Middle frontal gyrus (tissue), 1 donor: Measurements from ENCODE around the gene CASP6.

Experiments used
- DNase-seq: peaks from one replicate; pipeline ENCODE4 v3.0.0-alpha.2; 2015; ENCODE audit warnings: low spot score; ENCODE audit errors: extremely low spot score

The CASP6 gene

DNA sequence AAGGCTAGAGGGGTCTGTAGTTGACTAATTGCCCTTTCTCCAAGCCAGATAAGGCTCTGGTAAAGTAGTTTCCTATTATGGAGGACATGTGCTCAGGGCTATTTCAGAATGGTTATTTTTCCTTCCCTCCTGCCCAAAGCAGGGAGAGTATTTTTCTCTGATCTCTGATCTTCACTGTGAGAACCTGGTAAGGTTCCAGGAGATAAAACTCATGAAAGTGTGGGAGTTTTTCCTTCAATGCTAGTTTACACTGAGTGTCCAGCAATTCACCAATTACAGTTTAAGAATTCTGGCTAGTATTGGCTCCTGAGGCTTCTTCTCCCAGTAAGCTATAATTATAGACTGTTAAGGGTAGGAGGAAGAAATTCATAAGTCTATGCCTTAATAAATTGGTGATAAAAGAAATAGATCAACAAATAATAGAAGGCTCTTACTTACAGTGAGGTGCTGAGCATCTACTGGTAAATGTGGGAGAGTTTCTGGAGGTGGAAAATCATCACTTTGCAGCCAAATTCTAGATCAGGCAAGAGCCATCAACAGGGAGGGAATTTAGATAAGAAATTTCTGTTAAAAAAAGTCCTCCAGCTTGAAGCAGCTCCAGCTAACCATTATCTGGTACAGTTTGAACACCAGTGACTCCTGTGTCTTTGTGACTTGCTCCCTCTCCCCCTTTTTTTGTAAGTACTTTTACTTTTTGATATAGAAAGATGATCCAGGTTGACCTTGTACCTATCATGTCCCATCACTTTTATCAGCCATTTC is 30.9 kb downstream of the CASP6 start:
- no peak for DNase-seq

DNA sequence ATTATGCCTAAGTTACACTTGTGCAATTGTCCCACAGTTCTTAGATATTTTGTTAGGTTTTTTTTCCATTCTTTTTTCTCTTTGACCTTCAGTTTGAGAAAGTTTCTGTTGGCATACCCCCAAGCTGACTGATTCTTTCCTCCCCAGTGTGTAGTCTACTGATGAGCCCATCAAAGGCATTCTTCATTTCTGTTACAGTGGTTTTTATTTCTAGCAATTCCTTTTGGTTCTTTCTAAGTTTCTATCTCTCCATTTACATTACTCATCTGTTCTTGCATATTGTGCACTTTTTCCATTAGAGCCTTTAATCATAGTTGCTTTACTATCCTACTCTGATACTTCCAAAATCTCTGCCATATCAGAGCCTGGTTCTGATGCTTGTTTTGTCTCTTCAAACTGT is 31.9 kb downstream of the CASP6 start:
- no peak for DNase-seq

DNA sequence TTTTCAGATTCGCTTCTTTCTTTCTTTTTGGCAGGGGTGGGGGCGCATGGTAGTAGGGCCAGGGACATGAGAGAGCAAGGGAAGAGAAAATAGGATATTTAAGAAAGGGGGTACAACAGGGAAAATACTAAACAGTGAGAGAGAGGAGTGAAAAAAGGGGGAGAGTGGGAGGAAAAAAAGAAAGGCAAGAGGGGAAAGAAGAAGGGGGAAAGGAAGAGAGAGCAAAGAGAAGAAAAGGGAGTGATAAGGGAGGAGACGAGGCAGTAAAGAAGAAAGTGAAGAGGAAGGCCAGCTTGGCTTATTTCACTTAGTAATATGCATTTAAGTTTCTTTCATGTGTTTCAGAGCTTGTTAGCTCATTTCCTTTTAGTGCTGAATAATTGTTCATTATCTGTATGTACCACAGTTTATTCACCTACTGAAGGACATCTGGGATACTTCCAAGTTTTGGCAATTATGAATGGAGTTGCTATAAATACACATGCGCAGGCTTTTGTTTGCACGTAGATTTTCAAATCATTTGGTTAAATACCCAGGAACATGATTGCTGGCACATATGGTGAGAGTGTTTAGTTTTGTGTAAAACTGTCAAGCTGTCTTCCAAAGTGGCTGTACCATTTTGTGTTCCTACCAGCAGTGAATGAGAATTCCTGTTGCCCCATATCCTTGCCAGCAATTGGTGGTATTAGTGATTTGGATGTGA is 37.3 kb downstream of the CASP6 start:
- DNase-seq, result no peak

DNA sequence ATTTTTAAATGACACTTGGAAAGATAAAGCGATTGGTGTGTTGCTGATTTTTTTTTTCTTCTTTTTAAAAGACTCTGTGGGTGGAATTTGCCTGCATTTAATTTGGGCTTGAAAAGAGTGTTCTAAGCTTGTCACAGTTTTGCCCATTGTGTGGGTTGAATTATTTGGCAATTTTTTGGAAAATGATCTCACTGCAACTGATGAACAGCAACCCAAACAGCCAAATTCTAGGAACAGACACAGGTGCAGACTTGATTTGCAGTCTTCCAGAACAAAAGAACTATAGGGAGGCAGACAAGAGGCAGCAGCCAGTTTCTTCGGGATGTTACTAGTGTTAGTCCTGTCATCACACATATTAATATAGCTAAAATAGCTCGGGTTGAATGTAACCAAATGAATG is 40.5 kb downstream of the CASP6 start:
- DNase-seq, result no peak

DNA sequence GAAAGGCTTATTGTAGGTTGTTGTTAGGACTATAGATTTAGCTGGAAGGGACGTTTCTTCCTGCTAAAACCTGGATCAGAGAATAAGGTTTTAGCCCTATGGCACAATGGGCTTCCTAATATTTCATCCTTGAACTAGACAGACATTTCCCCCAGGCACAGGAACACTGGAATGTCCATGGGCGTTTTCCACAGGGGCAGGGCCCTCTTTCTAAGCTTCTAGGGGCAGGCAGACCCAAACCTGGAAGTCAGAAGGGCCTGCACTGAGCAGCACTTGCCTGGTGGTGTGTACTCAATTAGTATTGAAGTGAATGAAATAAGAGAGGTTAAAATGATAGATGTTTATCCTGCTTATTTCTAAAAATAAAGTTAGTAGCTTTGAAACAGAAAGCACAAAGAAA is 41.1 kb downstream of the CASP6 start:
- no peak for DNase-seq

DNA sequence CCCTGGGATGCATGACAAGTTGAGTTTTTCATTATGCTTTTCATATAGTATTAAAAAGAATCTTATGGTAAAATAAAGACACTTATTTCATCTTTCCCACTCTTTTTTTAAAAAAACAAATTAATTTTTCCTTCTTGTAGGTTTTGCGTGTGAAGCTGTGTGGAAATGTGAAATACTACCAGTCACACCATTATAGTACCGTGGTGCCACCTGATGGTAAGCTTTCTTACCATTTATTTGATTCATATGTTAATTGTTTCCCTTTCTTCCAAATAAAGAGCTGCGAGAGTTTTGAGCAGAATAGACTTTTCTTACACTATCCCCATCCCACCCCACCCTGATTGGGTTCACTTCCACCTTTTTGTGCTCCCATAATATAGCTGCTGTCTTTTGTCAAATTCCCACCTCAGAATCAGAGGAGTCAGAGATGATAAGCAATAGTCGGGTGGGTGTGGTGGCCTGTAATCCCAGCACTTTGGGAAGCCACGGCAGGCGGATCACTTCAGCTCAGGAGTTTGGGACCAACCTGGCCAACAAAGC is 44.3 kb downstream of the CASP6 start:
- DNase-seq, result no peak

DNA sequence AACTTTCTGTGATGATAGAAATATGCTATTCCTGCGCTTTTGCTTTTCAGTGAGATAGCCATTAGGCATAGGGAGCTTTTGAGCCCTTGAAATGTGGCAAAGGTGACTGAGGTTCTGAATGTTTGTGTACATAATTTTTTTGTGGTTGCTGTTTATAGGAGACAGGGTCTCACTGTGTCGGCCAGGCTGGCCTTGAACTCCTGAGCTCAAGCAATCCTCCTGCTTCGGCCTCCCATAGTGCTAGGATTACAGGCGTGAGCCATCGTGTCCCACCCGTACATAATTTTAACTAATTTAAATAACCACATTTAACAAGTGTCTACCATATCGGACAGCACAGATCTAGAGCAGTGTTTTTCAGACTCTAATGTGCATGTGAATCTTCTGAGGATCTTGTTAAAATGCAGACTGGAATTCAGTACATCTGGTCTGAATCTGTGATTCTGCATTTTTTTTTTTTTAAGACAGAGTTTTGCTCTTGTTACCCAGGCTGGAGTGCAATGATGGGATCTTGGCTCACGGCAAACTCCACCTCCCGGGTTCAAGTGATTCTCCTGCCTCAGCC is 45.3 kb downstream of the CASP6 start:
- DNase-seq, result no peak

DNA sequence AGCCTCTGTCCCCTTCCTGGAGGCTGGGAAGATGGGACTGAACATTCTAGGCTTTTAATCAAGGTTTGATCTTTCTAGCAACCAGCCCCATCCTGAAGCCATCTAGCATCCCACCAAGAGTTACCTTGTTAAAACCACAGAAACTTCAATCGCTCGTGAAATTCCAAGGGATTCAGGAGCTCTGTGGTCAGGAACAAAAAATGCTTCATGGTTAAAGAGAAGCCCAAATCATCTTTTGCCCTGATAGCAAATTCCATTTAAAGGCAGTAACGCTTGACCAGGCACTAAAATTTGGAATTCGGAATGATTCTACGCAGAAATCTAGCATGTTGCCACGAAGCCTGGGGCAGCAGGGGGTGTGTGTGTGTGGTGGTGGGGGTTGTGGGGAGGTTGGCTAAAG is 47.8 kb downstream of the CASP6 start:
- no peak for DNase-seq

GRCh38 chr4:109649872-109650271 is 53.4 kb downstream of the CASP6 start:
- DNase-seq, result no peak

- no peak for DNase-seq
Observed at GRCh38 chr4:109648997-109649575, 54.2 kb downstream of the CASP6 start.

DNA sequence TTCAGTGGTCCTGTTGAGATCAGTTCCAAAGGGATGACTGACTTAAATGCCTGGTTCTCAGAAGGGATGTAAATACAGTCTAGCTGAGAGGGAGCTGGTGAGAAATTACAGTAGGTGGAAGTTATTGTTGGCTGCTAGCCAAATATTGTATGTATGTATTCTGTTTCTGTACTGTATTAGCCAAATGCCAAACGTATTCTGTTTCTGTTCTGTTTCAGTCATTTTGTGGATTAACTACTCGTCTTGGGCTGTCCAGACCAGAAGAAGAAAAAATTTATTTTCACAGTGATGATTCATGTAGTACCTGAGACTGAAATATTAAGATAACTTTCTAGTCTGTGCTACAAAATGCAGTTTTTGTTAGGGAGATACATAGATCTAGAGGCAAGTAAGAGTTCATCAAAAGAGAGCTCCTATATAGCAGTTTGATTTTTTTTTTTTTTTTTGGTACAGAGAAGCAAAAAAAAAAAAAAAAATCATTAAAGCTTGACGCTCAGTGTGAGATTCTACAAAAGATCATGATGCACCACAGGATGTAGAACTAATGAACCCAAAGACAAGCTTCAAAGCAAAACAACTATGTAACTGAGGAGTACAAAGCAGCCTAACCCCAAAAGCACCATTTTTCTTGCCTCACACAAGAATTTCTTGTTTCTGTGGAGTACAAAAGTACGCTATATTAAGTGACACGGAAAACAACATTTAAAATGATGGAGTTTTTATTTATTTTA is 54.8 kb downstream of the CASP6 start:
- no peak for DNase-seq

DNA sequence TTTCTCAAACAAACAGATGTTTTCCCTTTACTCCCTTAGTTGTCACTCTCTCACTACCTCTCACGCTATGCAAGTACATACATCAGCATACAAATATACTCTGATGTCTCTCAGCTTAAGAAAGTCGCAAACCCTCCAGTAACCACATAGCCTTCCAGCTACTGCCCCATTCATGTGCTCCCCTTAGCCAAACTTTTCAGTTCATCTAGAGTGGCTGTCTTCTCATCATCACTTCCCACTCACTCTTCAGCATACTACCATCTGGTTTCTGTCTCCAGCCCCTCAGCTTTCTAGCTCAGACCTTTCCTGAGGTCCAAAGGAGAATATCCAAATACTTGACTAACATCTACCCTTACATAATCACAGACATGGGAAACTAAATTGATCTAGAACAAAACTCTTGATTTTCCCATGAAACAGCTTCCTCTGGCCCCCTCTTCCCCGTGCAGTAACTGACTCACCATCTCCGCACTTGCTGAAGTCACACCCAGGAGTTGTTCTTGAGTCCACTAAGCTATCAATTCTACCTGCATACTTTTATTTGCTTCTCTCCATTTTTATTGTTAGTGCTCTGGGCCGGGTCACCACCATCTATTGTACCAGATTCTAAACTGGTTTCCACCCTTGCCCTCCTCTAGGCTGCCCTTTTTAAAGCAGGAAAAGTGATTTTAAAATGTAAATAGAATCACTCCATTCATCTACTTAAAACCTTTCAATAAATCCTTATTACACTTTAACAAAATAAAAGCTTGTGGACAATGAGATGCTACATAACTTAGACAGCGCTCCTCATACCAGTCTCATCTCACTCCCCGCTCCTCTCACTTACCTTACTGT is 57.2 kb downstream of the CASP6 start:
- no peak for DNase-seq

- DNase-seq, result no peak
Observed at GRCh38 chr4:109640644-109641043, 62.6 kb downstream of the CASP6 start.
